OCI-LY1 (cell line): ENCODE results near the gene LRIG3.

Source experiments
- EZH2 ChIP-seq: fragments of 200-600 bp; sonication (generic), shearing (Covaris generic); IDR thresholded peaks from 2 replicates; pipeline ENCODE4 v1.8.0; 2017; ENCODE audit warnings: borderline replicate concordance, mixed run types, mild to moderate bottlenecking, antibody characterized with exemption, low read length, moderate library complexity, mixed read lengths
- TF ChIP-seq, protein P1 (sequence below): fragments of 200-600 bp; sonication (generic), shearing (Covaris generic); IDR thresholded peaks from 2 replicates; pipeline ENCODE4 v1.5.1; 2017; ENCODE audit warnings: mild to moderate bottlenecking, antibody characterized with exemption, low read length, moderate library complexity, mixed read lengths

DNA sequence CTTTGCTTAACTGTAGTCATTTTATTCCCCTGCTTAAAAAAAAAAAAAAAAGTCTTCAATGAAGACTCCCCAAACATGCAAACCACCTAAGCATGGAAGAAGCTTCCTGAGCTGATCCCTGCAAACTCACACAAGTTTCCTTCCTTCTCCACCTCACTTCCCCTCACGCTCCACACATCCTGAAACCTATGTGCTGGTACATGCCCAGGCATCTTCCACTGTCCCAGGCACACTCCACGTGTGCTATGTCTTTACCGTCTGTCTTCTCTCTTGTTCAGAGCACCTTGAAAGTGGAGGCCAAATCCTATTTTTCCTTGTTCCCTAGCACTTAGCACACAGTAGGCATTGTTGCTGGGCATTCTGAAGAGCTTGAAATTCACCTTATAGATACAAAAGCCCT lies 13.4 kb downstream of the LRIG3 start:
- TF ChIP-seq, protein P1, sequence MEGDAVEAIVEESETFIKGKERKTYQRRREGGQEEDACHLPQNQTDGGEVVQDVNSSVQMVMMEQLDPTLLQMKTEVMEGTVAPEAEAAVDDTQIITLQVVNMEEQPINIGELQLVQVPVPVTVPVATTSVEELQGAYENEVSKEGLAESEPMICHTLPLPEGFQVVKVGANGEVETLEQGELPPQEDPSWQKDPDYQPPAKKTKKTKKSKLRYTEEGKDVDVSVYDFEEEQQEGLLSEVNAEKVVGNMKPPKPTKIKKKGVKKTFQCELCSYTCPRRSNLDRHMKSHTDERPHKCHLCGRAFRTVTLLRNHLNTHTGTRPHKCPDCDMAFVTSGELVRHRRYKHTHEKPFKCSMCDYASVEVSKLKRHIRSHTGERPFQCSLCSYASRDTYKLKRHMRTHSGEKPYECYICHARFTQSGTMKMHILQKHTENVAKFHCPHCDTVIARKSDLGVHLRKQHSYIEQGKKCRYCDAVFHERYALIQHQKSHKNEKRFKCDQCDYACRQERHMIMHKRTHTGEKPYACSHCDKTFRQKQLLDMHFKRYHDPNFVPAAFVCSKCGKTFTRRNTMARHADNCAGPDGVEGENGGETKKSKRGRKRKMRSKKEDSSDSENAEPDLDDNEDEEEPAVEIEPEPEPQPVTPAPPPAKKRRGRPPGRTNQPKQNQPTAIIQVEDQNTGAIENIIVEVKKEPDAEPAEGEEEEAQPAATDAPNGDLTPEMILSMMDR, result no peak
- TF ChIP-seq EZH2, result no peak
